Body of pancreas (tissue), 2 donors: ENCODE results near the gene KLHL11. TPM values are rescaled to one million over a fixed set of nuclear protein-coding genes. Genes with fewer than 3 reads are reported as not detected.

Source experiments
- small RNA-seq: library from RNA; depleted of rRNA; stranded (forward); fragments of <200 nt; gene quantifications from one replicate; pipeline ENCODE3, GENCODE V24; 2016
- total RNA-seq, 2 donors: library from RNA; depleted of rRNA; stranded (reverse); fragments of >200 nt; gene quantifications; one replicate each; pipeline ENCODE4 v1.1.0, GENCODE V29; 2016

Gene KLHL11
- total RNA-seq, 2 donors from 2014 or later = 15.2 to 16.3 TPM

Small RNA genes within 50 kb of the gene (small RNA-seq; reads per million reads assigned to genes)
- gene AC125257.2 = not detected

Other genes starting within 250 kb of the KLHL11 start
- 1 to 10 TPM; 4.4 to 5.9 TPM for gene KRT17, start 240.8 kb downstream of the KLHL11 start, total RNA-seq
- 100 to 1,000 TPM in 1 of 2 donors, 10 to 100 TPM in 1; 99.5 to 120 TPM for gene EIF1, start 176.5 kb downstream of the KLHL11 start, total RNA-seq
- gene GAST, start 153.1 kb downstream of the KLHL11 start, total RNA-seq = not detected
- gene HAP1, start 130.8 kb downstream of the KLHL11 start, total RNA-seq = 1 to 10 TPM in 1 of 2 donors, under 1 TPM in 1; 0.52 to 1.3 TPM
- gene JUP, start 78.7 kb downstream of the KLHL11 start, total RNA-seq = 10 to 100 TPM; 67.9 to 85.4 TPM
- 10 to 100 TPM; 18.4 to 22.7 TPM for gene P3H4, start 53.5 kb downstream of the KLHL11 start, total RNA-seq
- gene FKBP10, start 52.4 kb downstream of the KLHL11 start, total RNA-seq = 10 to 100 TPM; 22.3 to 33.6 TPM
- 10 to 100 TPM; 43.1 to 46.5 TPM for gene NT5C3B, start 29.2 kb downstream of the KLHL11 start, total RNA-seq
- gene KLHL10, start 27.6 kb downstream of the KLHL11 start, total RNA-seq = not detected
- 10 to 100 TPM; 39.2 to 59.0 TPM for gene ACLY, start 53.5 kb upstream of the KLHL11 start, total RNA-seq
- gene ODAD4, start 65.2 kb upstream of the KLHL11 start, total RNA-seq = under 1 TPM; 0.26 to 0.66 TPM
- gene CNP, start 101.4 kb upstream of the KLHL11 start, total RNA-seq = 10 to 100 TPM; 36.3 to 70.2 TPM
- 10 to 100 TPM; 32.4 to 43.5 TPM for gene DNAJC7, start 152.0 kb upstream of the KLHL11 start, total RNA-seq
- 10 to 100 TPM; 17.1 to 19.2 TPM for gene NKIRAS2, start 154.7 kb upstream of the KLHL11 start, total RNA-seq
- gene C17orf113, start 185.2 kb upstream of the KLHL11 start, total RNA-seq = 1 to 10 TPM; 1.6 to 4.4 TPM
- 1 to 10 TPM in 1 of 2 donors, not detected in 1; 1.3 TPM for gene ZNF385C, start 233.1 kb upstream of the KLHL11 start, total RNA-seq
- 10 to 100 TPM in 1 of 2 donors, 1 to 10 TPM in 1; 5.7 to 19.1 TPM for gene DHX58, start 247.3 kb upstream of the KLHL11 start, total RNA-seq